ENCODE data around the gene CLDN11.

The CLDN11 gene

GRCh38 chr3:170391108-170391507 is 27.6 kb upstream of the CLDN11 start:
- TF ChIP-seq CTCF (conservative IDR thresholded peaks at IDR 0.05; ENCODE audit: low read length) = no peak
- DNase-seq (ENCODE audit: low read depth) = no peak
- no peak overlapping the region for H3K4me3 ChIP-seq (ENCODE audit: low read length)

GRCh38 chr3:170397685-170398084 is 21.0 kb upstream of the CLDN11 start:
- no peak for TF ChIP-seq CTCF (conservative IDR thresholded peaks at IDR 0.05; ENCODE audit: low read length)
- DNase-seq (ENCODE audit: low read depth) = no peak
- H3K4me3 ChIP-seq (ENCODE audit: low read length) = no peak overlapping the region

DNA sequence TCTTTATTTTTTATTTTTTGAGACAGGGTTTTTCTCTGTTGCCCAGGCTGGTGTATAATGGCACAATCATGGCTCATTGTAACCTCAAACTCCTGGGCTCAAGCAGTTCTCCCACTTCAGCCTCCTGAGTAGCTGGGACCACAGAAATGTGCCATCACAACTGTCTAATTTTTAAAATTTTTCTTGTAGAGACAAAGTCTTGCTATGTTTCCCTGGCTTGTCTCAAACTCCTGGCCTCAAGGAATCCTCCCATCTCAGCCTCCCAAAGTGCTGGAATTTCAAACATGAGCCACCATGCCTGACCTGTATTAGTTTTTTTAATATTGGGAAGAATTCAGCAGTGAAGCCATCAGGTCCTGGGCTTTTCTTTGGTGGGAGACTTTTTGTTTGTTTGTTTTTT is 13.6 kb upstream of the CLDN11 start:
- no peak overlapping the region for H3K4me3 ChIP-seq (ENCODE audit: low read length)
- no peak for TF ChIP-seq CTCF (conservative IDR thresholded peaks at IDR 0.05; ENCODE audit: low read length)
- DNase-seq (ENCODE audit: low read depth) = no peak

- peak; percentile 69 for TF ChIP-seq CTCF (conservative IDR thresholded peaks at IDR 0.05; ENCODE audit: low read length)
- no peak overlapping the region for H3K4me3 ChIP-seq (ENCODE audit: low read length)
- DNase-seq (ENCODE audit: low read depth) = peak; percentile 38
These were observed 8.1 kb upstream of the CLDN11 start for GRCh38 chr3:170410428-170411029.

DNA sequence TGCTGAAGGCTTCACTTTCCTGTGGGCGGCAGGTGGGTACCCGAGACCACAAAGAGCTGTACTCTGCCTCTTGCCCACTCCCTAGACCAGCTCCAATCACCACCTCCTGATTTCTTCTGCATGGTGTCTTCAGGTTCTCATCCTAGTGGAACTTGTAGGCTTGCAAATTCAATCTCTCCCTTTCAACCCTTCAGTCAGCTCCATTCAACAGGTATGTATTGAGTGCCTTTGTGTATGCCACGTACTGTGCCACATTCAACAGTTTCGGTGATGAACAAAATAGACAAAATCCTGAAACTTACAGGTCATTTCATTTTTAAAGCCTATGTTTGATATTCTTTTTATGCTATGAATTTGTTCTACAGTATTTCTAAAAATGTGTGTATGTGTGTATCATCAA is 5.4 kb upstream of the CLDN11 start:
- TF ChIP-seq CTCF (conservative IDR thresholded peaks at IDR 0.05; ENCODE audit: low read length) = no peak
- no peak for DNase-seq (ENCODE audit: low read depth)

DNA sequence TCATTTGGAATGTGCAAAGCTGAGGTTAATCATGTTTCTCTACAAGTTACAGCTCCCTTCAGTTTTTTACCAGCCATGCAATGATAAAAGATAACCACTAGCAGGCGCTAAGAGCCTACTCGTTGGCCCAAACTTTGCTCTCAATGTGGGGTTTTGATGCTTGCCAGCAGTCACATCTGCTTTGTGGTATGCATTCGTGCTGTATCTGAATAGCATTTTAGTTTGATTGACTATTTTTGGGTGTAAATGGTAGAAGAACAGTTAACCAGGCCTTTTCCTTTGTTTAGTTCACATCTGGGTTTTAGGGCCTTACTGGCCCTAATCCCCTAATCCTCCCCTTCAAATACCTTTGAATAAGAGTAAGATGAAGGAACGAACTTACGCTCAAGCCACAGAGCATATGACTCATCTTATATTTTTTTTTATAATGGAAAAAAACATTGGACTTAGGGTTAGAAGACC is 4.4 kb upstream of the CLDN11 start:
- DNase-seq (ENCODE audit: low read depth) = peak; percentile 99
- H3K4me3 ChIP-seq (ENCODE audit: low read length) = no peak overlapping the region
- TF ChIP-seq CTCF (conservative IDR thresholded peaks at IDR 0.05; ENCODE audit: low read length) = peak; percentile 99

More for the DNA sequence above, 5.4 kb upstream of the CLDN11 start:
- no peak overlapping the region for H3K4me3 ChIP-seq (ENCODE audit: low read length)

GRCh38 chr3:170417090-170417489 is 1.6 kb upstream of the CLDN11 start:
- H3K4me3 ChIP-seq (ENCODE audit: low read length) = no peak overlapping the region
- no peak for TF ChIP-seq CTCF (conservative IDR thresholded peaks at IDR 0.05; ENCODE audit: low read length)
- no peak for DNase-seq (ENCODE audit: low read depth)
